Measurements from ENCODE around the gene FOXK1. TPM values are rescaled to one million over a fixed set of nuclear protein-coding genes. Genes with fewer than 3 reads are reported as not detected.
A peak's percentile ranks its signal among the peaks of the same experiment; 100 is the strongest.

The FOXK1 gene
- total and polyA plus RNA-seq, 2 of the 13 experiments (the other 11 are each of a cell fraction or from before 2014, with no cell fraction given): 4.6 to 8.8 TPM

GRCh38 chr7:4742051-4742573, 60.0 kb downstream of the FOXK1 start (continued):
- TF ChIP-seq FOXK1 (CRISPR knock-in tag; IDR thresholded peaks at IDR 0.05; ENCODE audit: borderline replicate concordance, low read depth) (peak; percentile 63; the same call in 1 of the 2 replicates), ZNF292 (CRISPR knock-in tag; IDR thresholded peaks at IDR 0.05; ENCODE audit: borderline replicate concordance, low read depth) (peak; percentile 95), ZNF225 (CRISPR knock-in tag; IDR thresholded peaks at IDR 0.05) (no peak), ZBTB3 (CRISPR knock-in tag; IDR thresholded peaks at IDR 0.05; ENCODE audit: borderline replicate concordance, low read depth) (no peak), ZBTB21 (CRISPR knock-in tag; IDR thresholded peaks at IDR 0.05) (peak; percentile 39; the same call in 1 of the 2 replicates), GTF3A (CRISPR knock-in tag; conservative IDR thresholded peaks at IDR 0.05) (no peak), ZNF83 (CRISPR knock-in tag; IDR thresholded peaks at IDR 0.05; ENCODE audit: borderline replicate concordance) (no peak), SCMH1 (CRISPR knock-in tag; IDR thresholded peaks at IDR 0.05; ENCODE audit: borderline replicate concordance) (no peak), RBFOX2 (IDR thresholded peaks at IDR 0.05; ENCODE audit: low read depth, low read length) (no peak), NFKB2 (CRISPR knock-in tag; IDR thresholded peaks at IDR 0.05; ENCODE audit: borderline replicate concordance) (peak; percentile 12; the same call in 1 of the 2 replicates), MTF2 (CRISPR knock-in tag; IDR thresholded peaks at IDR 0.05; ENCODE audit: borderline replicate concordance) (no peak), ZNF513 (CRISPR knock-in tag; conservative IDR thresholded peaks at IDR 0.05) (no peak), SSRP1 (CRISPR knock-in tag; IDR thresholded peaks at IDR 0.05) (0 out of 2 replicates have a peak, but pooled peaks have one; percentile 41), KDM5A (IDR thresholded peaks at IDR 0.05; ENCODE audit: borderline replicate concordance, low read length) (no peak), KDM4B (CRISPR knock-in tag; IDR thresholded peaks at IDR 0.05) (no peak), HCFC1 (IDR thresholded peaks at IDR 0.05; ENCODE audit: low read depth, low read length) (no peak), HMGA1 (CRISPR knock-in tag; conservative IDR thresholded peaks at IDR 0.05) (no peak)
- TF ChIP-seq, protein P1, sequence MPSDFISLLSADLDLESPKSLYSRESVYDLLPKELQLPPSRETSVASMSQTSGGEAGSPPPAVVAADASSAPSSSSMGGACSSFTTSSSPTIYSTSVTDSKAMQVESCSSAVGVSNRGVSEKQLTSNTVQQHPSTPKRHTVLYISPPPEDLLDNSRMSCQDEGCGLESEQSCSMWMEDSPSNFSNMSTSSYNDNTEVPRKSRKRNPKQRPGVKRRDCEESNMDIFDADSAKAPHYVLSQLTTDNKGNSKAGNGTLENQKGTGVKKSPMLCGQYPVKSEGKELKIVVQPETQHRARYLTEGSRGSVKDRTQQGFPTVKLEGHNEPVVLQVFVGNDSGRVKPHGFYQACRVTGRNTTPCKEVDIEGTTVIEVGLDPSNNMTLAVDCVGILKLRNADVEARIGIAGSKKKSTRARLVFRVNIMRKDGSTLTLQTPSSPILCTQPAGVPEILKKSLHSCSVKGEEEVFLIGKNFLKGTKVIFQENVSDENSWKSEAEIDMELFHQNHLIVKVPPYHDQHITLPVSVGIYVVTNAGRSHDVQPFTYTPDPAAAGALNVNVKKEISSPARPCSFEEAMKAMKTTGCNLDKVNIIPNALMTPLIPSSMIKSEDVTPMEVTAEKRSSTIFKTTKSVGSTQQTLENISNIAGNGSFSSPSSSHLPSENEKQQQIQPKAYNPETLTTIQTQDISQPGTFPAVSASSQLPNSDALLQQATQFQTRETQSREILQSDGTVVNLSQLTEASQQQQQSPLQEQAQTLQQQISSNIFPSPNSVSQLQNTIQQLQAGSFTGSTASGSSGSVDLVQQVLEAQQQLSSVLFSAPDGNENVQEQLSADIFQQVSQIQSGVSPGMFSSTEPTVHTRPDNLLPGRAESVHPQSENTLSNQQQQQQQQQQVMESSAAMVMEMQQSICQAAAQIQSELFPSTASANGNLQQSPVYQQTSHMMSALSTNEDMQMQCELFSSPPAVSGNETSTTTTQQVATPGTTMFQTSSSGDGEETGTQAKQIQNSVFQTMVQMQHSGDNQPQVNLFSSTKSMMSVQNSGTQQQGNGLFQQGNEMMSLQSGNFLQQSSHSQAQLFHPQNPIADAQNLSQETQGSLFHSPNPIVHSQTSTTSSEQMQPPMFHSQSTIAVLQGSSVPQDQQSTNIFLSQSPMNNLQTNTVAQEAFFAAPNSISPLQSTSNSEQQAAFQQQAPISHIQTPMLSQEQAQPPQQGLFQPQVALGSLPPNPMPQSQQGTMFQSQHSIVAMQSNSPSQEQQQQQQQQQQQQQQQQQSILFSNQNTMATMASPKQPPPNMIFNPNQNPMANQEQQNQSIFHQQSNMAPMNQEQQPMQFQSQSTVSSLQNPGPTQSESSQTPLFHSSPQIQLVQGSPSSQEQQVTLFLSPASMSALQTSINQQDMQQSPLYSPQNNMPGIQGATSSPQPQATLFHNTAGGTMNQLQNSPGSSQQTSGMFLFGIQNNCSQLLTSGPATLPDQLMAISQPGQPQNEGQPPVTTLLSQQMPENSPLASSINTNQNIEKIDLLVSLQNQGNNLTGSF (CRISPR knock-in tag; IDR thresholded peaks at IDR 0.05): no peak
- TF ChIP-seq, protein P2, sequence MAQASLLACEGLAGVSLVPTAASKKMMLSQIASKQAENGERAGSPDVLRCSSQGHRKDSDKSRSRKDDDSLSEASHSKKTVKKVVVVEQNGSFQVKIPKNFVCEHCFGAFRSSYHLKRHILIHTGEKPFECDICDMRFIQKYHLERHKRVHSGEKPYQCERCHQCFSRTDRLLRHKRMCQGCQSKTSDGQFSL (CRISPR knock-in tag; IDR thresholded peaks at IDR 0.05): no peak
- TF ChIP-seq, protein P3, sequence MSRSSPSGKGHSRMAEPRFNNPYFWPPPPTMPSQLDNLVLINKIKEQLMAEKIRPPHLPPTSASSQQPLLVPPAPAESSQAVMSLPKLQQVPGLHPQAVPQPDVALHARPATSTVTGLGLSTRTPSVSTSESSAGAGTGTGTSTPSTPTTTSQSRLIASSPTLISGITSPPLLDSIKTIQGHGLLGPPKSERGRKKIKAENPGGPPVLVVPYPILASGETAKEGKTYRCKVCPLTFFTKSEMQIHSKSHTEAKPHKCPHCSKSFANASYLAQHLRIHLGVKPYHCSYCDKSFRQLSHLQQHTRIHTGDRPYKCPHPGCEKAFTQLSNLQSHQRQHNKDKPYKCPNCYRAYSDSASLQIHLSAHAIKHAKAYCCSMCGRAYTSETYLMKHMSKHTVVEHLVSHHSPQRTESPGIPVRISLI (CRISPR knock-in tag; IDR thresholded peaks at IDR 0.05; ENCODE audit: borderline replicate concordance): peak; percentile 94
- TF ChIP-seq, protein P4, sequence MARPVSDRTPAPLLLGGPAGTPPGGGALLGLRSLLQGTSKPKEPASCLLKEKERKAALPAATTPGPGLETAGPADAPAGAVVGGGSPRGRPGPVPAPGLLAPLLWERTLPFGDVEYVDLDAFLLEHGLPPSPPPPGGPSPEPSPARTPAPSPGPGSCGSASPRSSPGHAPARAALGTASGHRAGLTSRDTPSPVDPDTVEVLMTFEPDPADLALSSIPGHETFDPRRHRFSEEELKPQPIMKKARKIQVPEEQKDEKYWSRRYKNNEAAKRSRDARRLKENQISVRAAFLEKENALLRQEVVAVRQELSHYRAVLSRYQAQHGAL (CRISPR knock-in tag; IDR thresholded peaks at IDR 0.05; ENCODE audit: not compliant biosample characterization): no peak

Data from HepG2 (cell line).